ENCODE results near the gene NTN5. TPM values are rescaled to one million over a fixed set of nuclear protein-coding genes. Genes with fewer than 3 reads are reported as not detected.
A peak's percentile ranks its signal among the peaks of the same experiment; 100 is the strongest.

Gene NTN5
- total and polyA plus RNA-seq, 2 donors from 2014 or later = 0.52 to 0.85 TPM

DNA sequence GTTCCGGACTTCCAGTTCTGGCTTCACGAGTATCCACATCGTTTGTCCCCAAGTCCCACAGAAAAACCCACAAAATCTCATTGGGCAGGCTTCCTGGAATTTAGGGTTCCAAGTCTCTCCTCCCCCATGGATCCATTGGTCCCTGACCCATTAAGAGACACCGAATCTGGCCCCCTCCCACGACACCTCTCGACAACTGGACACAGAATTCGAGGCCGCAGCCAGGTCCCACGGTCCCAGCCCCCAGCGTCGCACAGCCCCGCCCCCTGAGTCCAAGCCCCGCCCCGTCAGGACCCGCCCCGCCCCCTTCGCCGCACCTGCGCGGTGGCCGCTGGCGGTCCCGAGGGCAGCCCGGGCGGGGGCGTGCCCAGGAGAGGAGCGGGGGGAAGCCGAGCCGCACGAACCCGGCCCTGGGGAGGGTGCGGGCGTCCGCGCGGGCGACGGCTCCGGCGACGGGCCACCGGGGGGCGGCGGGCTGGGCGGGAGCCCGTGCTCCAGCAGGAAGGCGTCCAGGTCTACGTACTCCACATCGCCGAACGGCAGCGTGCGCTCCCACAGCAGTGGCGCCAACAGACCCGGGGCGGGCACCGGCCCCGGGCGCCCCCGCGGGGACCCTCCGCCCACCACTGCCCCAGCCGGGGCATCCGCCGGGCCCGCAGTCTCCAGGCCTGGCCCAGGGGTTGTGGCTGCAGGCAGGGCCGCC is 37.4 kb downstream of the NTN5 start:
- peak; percentile 63 to 93 (median 78) for DNase-seq

DNA sequence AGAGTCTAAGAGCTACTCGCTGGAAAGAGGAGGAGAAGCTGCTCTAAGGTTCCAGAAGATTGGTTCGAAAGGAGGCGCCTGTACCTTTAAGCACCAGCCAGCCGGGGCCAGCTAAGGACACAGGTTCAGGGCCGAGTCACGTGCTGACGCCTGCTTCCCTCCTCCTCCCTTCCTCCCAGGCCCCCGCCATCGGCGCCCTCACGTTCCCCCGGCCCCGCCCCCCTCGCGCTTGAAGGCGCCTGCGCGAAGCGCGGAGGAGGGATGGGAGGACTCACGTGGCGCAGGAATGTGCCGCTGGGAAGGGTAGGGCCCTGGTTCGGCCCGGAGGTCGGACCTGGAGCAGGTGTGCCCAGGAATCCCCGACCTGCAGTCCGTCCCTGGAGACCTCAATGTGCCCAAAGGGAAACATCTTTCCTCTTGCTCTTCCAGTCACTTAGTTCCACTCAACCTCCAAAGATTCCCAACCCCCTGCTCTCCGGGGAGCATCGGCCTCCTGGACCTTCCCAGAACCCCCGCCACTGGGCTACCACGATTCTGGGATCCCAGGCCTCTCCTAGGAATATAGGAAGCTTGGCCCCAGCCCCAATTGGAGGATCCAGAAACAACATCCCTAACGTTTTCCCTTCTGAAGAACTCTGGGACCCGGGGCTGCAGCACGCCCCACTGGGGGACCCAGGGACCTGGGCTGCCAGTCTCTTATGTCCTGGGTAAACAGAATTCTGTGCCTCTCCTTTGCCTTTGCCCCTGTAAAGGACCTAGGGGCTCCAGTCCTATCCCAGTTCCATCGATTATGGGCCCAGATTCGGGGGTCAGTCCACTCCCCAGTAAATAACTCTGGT is 38.2 kb downstream of the NTN5 start:
- Histone ChIP-seq H3K36me3 (ENCODE audit: control insufficient read depth in 2 of 3, insufficient read depth in 3 of 3, low read length in 3 of 3) (peaks cover 0 to 6% (median 5%) of the 10 kb centered on the region in 3 donors), H3K9me3 (ENCODE audit: control insufficient read depth in 2 of 3, insufficient read depth in 1 of 3, low read length in 3 of 3) (no peaks in the 10 kb centered on the region), H3K4me3 (ENCODE audit: low read length in 3 of 3) (peak overlapping the region; percentile 42 to 69 (median 63)), H3K4me1 (ENCODE audit: control insufficient read depth in 2 of 3, insufficient read depth in 2 of 3, low read depth in 1 of 3, low read length in 3 of 3) (peaks cover 8 to 36% (median 34%) of the 10 kb centered on the region in 3 donors), H3K27ac (ENCODE audit: low read depth in 2 of 2, low read length in 2 of 2) (peak overlapping the region; percentile 98 to 99), H3K27me3 (ENCODE audit: control insufficient read depth, insufficient read depth, low read length) (no peaks in the 10 kb centered on the region), H3K9ac (ENCODE audit: low read length in 3 of 3) (peak overlapping the region in 2 of 3 donors; percentile 87 to 97)
- intact Hi-C loops (cut with DNase I) = no loop called here
- FAIRE-seq (no peak), DNase-seq (peak; percentile 97 to 99 (median 98))
- no peak for TF ChIP-seq CTCF (IDR thresholded peaks at IDR 0.05; ENCODE audit: borderline replicate concordance, extremely low read depth, insufficient read depth)

More for the DNA sequence above, 37.4 kb downstream of the NTN5 start:
- no peak for FAIRE-seq
- Histone ChIP-seq H3K4me3 (ENCODE audit: low read length in 3 of 3) (peak overlapping the region; percentile 11 to 93 (median 62)), H3K27ac (ENCODE audit: low read depth in 2 of 2, low read length in 2 of 2) (peak overlapping the region; percentile 98 to 99), H3K9me3 (ENCODE audit: control insufficient read depth in 2 of 3, insufficient read depth in 1 of 3, low read length in 3 of 3) (no peaks in the 10 kb centered on the region), H3K9ac (ENCODE audit: low read length in 3 of 3) (peak overlapping the region in 2 of 3 donors; percentile 34 to 96), H3K27me3 (ENCODE audit: control insufficient read depth, insufficient read depth, low read length) (no peaks in the 10 kb centered on the region), H3K36me3 (ENCODE audit: control insufficient read depth in 2 of 3, insufficient read depth in 3 of 3, low read length in 3 of 3) (peaks cover 0 to 6% (median 5%) of the 10 kb centered on the region in 3 donors), H3K4me1 (ENCODE audit: control insufficient read depth in 2 of 3, insufficient read depth in 2 of 3, low read depth in 1 of 3, low read length in 3 of 3) (peaks cover 8 to 34% (median 32%) of the 10 kb centered on the region in 3 donors)
- intact Hi-C loops (cut with DNase I) = no loop called here
- TF ChIP-seq CTCF (IDR thresholded peaks at IDR 0.05; ENCODE audit: borderline replicate concordance, extremely low read depth, insufficient read depth) = no peak

DNA sequence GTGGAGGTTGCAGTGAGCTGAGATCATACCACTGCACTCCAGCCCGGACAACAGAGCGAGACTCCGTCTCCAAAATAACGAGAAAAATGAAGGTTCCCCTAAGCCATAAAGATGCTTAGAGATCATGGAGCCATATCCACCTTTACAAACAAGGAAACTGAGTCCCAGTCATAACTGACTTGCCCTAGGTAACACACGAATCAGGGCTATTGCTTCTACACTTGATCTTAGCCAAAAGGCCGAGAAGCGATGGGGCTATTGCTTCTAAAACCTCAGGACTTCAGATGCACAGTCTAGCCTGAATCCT is 38.8 kb downstream of the NTN5 start:
- H3K9ac ChIP-seq (ENCODE audit: low read length in 3 of 3) = peak overlapping the region in 2 of 3 donors; percentile 87 to 97
- no peaks in the 10 kb centered on the region for H3K27me3 ChIP-seq (ENCODE audit: control insufficient read depth, insufficient read depth, low read length)
- TF ChIP-seq CTCF (IDR thresholded peaks at IDR 0.05; ENCODE audit: borderline replicate concordance, extremely low read depth, insufficient read depth) = no peak
- DNase-seq = no peak
- H3K9me3 ChIP-seq (ENCODE audit: control insufficient read depth in 2 of 3, insufficient read depth in 1 of 3, low read length in 3 of 3) = no peaks in the 10 kb centered on the region
- FAIRE-seq = no peak
- H3K27ac ChIP-seq (ENCODE audit: low read depth in 2 of 2, low read length in 2 of 2) = peak overlapping the region; percentile 78 to 98
- intact Hi-C loops (cut with DNase I) = no loop called here
- H3K4me3 ChIP-seq (ENCODE audit: low read length in 3 of 3) = peak overlapping the region; percentile 42 to 69 (median 63)
- H3K4me1 ChIP-seq (ENCODE audit: control insufficient read depth in 2 of 3, insufficient read depth in 2 of 3, low read depth in 1 of 3, low read length in 3 of 3) = peaks cover 8 to 36% (median 34%) of the 10 kb centered on the region in 3 donors
- H3K36me3 ChIP-seq (ENCODE audit: control insufficient read depth in 2 of 3, insufficient read depth in 3 of 3, low read length in 3 of 3) = peaks cover 0 to 6% (median 5%) of the 10 kb centered on the region in 3 donors

Measured in kidney (tissue), 14 donors.